Central memory CD4-positive, alpha-beta T cell (primary cell): ENCODE results near the gene TBC1D25.
A peak's percentile ranks its signal among the peaks of the same experiment; 100 is the strongest.

Source experiments
- DNase-seq: peaks from one replicate; pipeline ENCODE4 v3.0.0; 2022
- total RNA-seq, 3 experiments: gene quantifications; one replicate each; lab custom pipeline; 2026; lab: John Stamatoyannopoulos, UW

TBC1D25 gene
- total RNA-seq: 18.2 to 24.1 (median 21.2) reads per million in 3 experiments

DNA sequence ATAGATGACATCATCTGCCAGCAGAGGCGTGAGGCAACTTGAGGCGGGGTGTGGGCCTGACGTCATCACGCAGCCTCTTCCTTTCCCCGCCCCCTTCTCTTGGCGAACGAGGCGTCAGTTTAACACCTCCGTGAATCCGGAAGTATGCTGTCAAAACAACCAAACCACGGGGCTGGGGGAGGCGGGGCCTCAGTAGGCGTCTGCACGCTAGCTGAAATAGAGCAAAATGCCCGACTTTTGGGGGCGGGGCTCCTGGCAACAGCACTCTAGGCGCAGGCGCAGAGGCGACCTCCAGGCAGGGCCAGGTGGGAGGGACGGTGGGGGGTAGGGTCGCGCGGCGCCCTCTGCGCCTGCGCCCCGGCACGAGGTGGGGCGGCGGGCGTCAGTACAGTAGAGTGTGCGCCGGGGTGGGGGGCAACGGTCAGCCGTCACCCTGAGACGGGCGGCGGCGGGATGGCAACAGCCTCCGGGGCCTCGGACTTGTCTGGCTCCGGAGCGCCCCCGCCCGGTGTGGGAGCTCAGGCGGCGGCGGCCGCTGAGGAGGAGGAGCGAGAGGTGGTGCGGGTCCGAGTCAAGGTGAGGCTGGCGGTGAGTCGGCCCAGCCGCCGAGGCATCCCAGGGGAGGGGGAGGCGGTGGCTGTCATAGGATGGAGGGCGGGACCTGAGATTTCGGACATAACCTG is at the start of gene TBC1D25:
Gene TBC1D25 (plus strand): TSS at position 370 of the 683 bp plus-strand sequence. CDS start 84 bp downstream, at position 454.
- DNase-seq: peak; percentile 96

DNA sequence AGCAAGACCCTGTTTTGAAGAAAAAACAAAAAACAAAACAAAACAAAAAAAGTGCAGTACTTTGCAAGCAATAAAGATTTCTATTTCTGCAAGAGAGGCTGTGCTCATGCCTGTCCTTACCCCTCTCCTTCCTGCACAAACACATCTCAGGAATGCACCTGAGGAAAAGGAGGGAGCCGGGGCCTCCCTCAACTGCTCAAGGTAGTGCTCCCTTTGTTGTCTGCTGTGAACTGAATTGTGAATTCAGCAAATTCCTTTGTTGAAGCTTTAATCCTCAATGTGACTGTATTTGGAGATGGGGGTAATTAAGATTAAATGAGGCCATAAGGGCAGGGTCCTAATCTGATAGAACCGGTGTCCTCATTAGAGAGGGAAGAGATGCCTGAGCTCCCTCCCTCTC is 49.6 kb upstream of the TBC1D25 start:
- no peak for DNase-seq

DNA sequence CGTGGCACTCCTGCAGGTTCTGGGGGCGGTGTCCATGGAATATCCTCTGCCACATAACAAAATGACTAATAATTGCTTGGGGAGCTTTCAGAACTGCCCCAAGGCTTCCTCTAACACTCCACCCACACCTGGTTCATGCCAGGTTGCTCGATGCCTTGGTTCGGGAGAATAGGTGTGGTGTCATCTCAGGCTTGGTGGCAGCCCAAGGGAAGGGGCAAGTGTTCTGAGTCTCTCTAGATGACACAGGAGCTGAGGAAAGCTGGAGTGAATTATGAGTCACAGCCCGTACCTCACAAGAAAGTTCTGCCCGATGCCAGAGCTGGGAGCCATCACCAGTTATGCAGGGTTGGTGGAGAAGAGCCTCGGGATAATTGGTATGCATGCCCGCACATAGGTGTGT is 48.9 kb upstream of the TBC1D25 start:
- DNase-seq: no peak

DNA sequence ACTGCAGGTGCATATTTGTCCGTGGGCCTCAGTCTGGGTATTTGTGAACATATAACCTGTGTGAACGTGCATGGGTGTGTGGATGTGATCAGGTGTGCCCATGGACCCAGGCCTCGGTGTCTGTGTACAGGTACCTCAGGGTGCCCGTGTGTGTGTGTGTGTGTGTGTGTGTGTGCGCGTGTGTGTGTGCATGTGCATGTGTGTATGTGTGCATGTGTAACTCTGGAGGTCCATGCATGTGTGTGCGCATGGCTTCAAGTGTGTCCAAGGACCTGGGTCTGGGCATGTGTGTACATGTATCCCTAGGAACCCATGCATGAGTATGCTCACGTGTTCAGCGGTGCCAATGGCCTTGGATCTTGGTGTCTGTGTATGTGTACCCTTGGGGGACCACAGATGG is 47.7 kb upstream of the TBC1D25 start:
- no peak for DNase-seq

GRCh38 chrX:48492293-48492910 is 47.1 kb upstream of the TBC1D25 start:
- no peak for DNase-seq

DNA sequence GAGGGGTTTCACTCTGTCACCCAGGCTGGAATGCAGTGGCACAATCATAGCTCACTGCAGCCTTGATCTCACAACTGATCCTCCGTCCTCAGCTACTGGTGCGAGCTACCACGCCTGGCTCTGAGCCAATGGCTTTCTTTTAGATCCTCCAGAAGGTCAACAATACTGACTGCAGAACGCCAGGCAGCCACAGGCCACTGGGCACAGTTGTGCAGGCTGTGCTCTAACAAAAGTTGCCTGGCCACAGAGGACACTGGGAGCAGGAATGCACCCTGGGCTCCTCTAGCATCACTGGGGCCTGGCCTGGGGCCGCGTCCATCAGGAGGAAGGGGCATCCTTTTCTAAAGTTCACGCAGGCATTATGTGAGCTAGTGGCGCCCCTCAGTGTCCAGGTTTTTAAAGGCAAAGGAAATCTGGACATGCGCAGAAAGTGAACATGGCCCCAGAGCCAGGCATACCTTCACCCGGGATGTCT is 45.6 kb upstream of the TBC1D25 start:
- no peak for DNase-seq

DNA sequence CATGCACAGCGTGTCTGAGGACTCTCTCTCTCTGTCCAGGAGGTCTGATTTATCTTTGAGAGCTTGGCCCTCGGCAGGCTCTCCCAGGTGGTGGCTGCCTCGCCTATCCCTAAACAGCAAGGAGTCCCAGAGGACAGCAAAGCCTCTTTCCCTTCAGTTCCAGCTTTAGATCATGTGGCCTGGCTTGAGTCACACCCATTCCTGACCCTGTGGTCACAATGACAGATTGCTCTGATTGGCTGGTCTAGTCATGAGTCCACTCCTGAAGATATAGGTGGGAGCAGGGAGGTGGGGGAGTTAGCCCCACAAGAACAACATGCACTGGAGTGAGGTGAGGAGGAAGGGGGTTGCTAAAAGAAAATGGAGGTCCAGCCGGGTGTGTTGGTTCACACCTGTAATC is 42.9 kb upstream of the TBC1D25 start:
- no peak for DNase-seq

- DNase-seq: no peak
Measured at GRCh38 chrX:48497871-48498270, 41.6 kb upstream of the TBC1D25 start.

DNA sequence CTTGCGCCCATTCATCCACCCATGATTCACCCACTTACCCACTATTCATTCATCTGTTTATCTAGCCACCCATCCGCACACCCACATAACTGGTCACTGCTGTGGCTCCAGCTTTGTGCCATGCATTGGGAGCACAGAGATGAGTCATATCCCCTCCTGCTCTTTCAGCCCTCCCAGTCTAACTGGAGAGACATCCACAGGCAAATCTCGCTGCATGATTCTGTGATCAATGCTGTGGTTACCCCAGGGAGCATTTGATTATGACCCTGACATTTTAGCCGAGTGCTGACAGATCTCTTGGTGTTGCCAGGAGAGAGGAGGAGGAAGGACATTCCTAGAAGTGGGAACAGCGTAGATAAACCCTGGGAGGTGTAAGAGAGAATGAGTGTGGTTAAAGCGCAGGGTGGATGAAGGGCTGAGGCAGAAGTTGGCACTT is 41.1 kb upstream of the TBC1D25 start:
- no peak for DNase-seq

GRCh38 chrX:48504261-48504660 is 35.3 kb upstream of the TBC1D25 start:
- DNase-seq: no peak

DNA sequence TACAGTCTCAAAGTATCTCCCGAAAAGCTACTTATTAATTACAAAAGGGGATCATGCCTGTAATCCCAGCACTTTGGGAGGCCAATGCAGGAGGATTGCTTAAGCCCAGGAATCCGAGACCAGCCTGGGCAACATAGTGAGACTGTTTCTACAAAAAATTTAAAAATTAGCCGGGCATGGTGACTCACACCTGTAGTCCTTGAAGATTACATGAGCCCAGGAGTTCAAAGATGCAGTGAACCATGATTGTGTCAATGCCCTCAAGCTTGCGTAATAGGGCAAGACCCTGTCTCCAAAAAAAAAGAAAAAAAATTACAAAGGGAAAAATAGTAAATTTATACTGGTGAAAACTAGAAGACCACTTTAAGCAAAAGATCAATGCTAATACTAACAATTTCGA is 34.0 kb upstream of the TBC1D25 start:
- no peak for DNase-seq

DNA sequence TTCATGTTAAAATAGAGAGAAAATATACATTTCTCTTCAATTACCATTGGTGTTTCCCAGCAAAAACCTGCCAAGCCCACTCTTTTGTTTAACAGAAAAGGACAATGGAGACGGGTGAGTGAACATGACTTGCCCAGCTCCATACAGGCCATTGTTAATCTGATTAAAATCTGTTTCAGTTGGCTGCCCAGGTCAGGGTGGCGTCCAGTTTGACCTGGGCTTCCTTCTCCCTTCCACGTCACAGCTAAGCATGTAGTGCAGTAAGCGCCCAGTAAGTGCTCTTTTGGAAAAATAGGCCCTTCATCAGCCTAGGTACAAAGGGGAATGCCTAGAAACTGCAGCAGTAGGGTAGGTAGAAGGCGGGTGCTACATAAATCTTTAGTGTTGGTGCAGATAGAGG is 32.3 kb upstream of the TBC1D25 start:
- no peak for DNase-seq

- DNase-seq: peak; percentile 65
Measured at GRCh38 chrX:48508400-48509244, 30.9 kb upstream of the TBC1D25 start, which contains the start of gene PORCN. Gene PORCN (plus strand): TSS chrX:48508992. CDS start chrX:48509821, 829 bp downstream.

GRCh38 chrX:48509245-48509590 is 30.3 kb upstream of the TBC1D25 start:
- no peak for DNase-seq

GRCh38 chrX:48509619-48510018 is 29.9 kb upstream of the TBC1D25 start:
- DNase-seq: no peak

DNA sequence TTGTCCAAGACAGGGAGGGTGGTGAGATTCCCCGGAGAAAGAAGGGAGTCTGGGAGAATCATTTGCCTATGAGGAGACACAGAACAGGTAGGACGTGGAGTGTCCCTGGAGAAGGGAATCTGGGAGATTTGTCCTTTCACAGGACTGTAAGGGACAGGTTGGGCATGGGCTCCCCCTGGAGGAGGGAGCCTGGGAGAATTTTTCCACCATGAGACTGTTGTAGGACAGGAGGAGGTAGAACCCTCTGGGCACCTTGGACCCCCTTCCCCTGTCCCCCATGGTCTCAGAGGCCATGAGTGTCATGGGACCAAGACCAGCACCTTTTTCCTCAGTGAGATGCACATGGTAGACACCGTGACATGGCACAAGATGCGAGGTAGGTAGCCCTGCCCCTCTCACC is 28.0 kb upstream of the TBC1D25 start:
- DNase-seq: no peak

DNA sequence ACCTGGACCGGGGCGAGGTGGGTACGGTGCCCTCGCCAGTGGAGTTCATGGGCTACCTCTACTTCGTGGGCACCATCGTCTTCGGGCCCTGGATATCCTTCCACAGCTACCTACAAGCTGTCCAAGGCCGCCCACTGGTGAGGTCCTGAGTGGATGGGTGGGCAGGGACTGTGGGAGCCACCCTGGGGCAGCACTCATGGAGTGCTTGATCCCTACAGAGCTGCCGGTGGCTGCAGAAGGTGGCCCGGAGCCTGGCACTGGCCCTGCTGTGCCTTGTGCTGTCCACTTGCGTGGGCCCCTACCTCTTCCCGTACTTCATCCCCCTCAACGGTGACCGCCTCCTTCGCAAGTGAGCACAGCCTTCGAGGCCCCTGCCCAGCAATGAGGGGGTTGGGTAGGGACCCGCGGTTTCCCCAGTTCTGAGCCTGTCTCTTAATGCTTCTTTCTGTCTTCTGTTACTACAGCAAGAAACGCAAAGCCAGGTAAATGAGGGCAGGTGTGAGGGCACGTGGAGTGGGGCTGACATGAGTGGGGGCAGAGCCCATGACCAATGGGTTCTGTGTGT is 27.1 kb upstream of the TBC1D25 start:
- DNase-seq: no peak

GRCh38 chrX:48513670-48514069 is 25.8 kb upstream of the TBC1D25 start:
- no peak for DNase-seq

- DNase-seq: no peak
Measured at GRCh38 chrX:48514126-48514806, 25.2 kb upstream of the TBC1D25 start.

DNA sequence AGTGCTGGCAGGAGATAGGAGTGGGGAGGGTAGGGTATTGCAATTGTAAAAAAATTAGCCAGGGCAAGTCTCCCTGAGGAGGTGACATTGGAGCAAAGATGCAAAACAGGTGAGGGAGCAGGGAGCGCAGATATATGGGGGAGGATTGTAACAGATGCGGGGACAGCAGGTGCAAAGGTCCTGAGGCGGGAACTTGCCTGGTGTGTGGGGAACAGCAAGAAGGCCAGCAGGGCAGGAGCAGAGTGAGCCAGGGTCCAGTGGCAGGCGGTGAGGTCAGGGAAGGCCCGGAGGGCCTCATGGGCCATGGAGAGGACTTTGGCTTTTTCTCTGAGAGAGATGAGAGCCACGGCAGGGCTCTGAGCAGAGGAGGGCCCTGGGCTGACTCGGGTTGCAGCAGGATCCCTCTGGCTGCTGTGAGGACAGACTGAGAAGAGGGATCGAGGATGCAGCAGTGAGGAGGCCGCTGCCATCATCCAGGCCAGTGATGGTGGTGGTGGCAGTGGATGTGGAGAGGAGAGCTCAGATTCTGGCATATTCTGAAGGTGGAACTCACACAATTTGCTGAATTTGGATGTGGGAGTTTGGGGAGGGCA is 24.6 kb upstream of the TBC1D25 start:
- no peak for DNase-seq

DNA sequence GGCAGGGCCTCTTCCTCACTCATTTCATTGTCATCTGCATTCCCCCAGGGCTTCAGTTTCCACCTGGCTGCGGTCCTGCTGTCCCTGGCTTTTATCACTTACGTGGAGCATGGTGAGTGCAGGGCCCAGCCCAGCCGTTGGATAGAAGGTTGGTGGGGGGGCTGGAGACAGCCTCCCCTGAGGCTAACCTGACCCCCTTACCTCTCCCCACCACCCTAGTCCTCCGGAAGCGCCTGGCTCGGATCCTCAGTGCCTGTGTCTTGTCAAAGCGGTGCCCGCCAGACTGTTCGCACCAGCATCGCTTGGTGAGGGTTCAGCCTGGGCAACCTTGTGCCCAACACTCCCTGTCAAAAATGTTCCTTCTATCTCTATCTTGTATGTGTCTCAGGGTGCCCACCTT is 23.7 kb upstream of the TBC1D25 start:
- no peak for DNase-seq

DNA sequence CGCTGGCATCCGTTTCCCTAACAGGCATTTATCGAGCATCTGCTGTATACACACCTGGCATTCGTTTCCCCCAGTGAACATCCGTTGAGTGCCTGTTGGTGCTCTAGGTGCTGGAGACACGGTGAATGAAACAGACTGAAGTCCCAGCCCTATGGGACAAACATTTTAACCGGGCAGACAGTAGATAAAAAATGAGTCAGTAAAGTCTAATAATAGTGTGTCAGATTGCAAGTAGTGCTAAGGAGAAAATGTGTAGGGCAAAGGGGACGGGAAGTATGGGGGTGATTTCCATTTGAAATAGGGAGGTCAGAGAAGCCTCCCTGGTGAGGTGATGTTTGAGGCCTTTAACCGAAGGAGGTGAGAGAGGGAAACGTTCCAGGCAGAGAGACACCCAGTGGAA is 23.2 kb upstream of the TBC1D25 start:
- no peak for DNase-seq
